HEK293 (cell line): ENCODE measurements around the gene CRY2.

Experiments
- CTCF ChIA-PET: fragments of 350-600 bp; formaldehyde crosslinking; extraction: SDS; loops from one replicate; lab custom pipeline; 2021; ENCODE audit warnings: antibody characterized with exemption; lab: Yijun Ruan, JAX
- POLR2A ChIA-PET: fragments of 300-600 bp; formaldehyde crosslinking; extraction: SDS; loops from one replicate; lab custom pipeline; 2020; ENCODE audit warnings: antibody characterized with exemption, inconsistent platforms; lab: Yijun Ruan, JAX
- H3K27ac ChIP-seq: fragments of 200-500 bp; sonication (Bioruptor generic); 2 replicates; pipeline ENCODE4 v1.5.1; 2014; ENCODE audit warnings: low read depth, low read length, control low read depth, inconsistent platforms; ENCODE audit errors: extremely low read depth
- H3K36me3 ChIP-seq, 2 experiments: fragments of 200-500 bp in 1 of 2; sonication (Bioruptor generic) in 1 of 2; 1 replicate in 1 of 2; 2 replicates in 1 of 2; pipeline ENCODE4 v1.5.1; 2014 to 2017; ENCODE audit warnings: inconsistent platforms in 2 of 2, low read length in 2 of 2; ENCODE audit not compliant: control insufficient read depth in 2 of 2, insufficient read depth in 1 of 2
- H3K4me1 ChIP-seq: fragments of 200-500 bp; sonication (Bioruptor generic); 2 replicates; pipeline ENCODE4 v1.5.1; 2014; ENCODE audit warnings: mild to moderate bottlenecking, low read length, inconsistent platforms; ENCODE audit not compliant: control insufficient read depth, insufficient read depth
- H3K4me3 ChIP-seq: 2 replicates; pipeline ENCODE4 v1.5.1; 2011; ENCODE audit warnings: low read depth, mild to moderate bottlenecking, control low read depth, low read length, moderate library complexity
- H3K9me3 ChIP-seq: fragments of 200-500 bp; sonication (Bioruptor generic); 2 replicates; pipeline ENCODE4 v1.5.1; 2014; ENCODE audit warnings: low read depth, low read length, inconsistent platforms; ENCODE audit not compliant: control insufficient read depth, insufficient read depth
- KLF8 ChIP-seq: fragments of 450-650 bp; formaldehyde crosslinking; IDR thresholded peaks from 2 replicates; pipeline ENCODE4 v1.5.1; 2016; ENCODE audit warnings: missing biosample characterization, missing genetic modification characterization
- REST ChIP-seq: fragments of 450-650 bp; formaldehyde crosslinking; IDR thresholded peaks from 2 replicates; pipeline ENCODE4 v1.5.1; 2016; ENCODE audit warnings: missing biosample characterization, missing genetic modification characterization
- TCF7L2 ChIP-seq: IDR thresholded peaks from 2 replicates; pipeline ENCODE4 v1.6.1; 2011; ENCODE audit warnings: low read depth, mild to moderate bottlenecking, inconsistent platforms, low read length, moderate library complexity, borderline replicate concordance
- ZBTB17 ChIP-seq: fragments of 450-650 bp; formaldehyde crosslinking; IDR thresholded peaks from 2 replicates; pipeline ENCODE4 v1.5.1; 2016; ENCODE audit warnings: missing biosample characterization, missing genetic modification characterization
- ZFP3 ChIP-seq: fragments of 450-650 bp; formaldehyde crosslinking; IDR thresholded peaks from 2 replicates; pipeline ENCODE4 v1.5.1; 2016; ENCODE audit warnings: low read depth, missing biosample characterization, missing genetic modification characterization
- ZFP41 ChIP-seq: fragments of 450-650 bp; formaldehyde crosslinking; IDR thresholded peaks from 2 replicates; pipeline ENCODE4 v1.5.1; 2016; ENCODE audit warnings: missing biosample characterization, missing genetic modification characterization, borderline replicate concordance
- ZNF16 ChIP-seq: fragments of 450-650 bp; formaldehyde crosslinking; IDR thresholded peaks from 2 replicates; pipeline ENCODE4 v1.5.1; 2016; ENCODE audit warnings: low read depth, missing biosample characterization, missing genetic modification characterization
- ZNF398 ChIP-seq: fragments of 450-650 bp; formaldehyde crosslinking; IDR thresholded peaks from 2 replicates; pipeline ENCODE4 v1.5.1; 2017; ENCODE audit warnings: missing biosample characterization, missing genetic modification characterization
- ZNF529 ChIP-seq: fragments of 450-650 bp; formaldehyde crosslinking; IDR thresholded peaks from 2 replicates; pipeline ENCODE4 v1.5.1; 2017; ENCODE audit warnings: missing genetic modification characterization, missing biosample characterization; ENCODE audit not compliant: insufficient replicate concordance
- ZNF549 ChIP-seq: fragments of 450-650 bp; IDR thresholded peaks from 2 replicates; pipeline ENCODE4 v1.5.1; 2018; ENCODE audit warnings: missing biosample characterization, missing genetic modification characterization, mild to moderate bottlenecking, inconsistent platforms, moderate library complexity
- ZNF585B ChIP-seq: fragments of 450-650 bp; formaldehyde crosslinking; IDR thresholded peaks from 2 replicates; pipeline ENCODE4 v1.5.1; 2016; ENCODE audit warnings: missing biosample characterization, missing genetic modification characterization
- ZNF596 ChIP-seq: fragments of 450-650 bp; IDR thresholded peaks from 2 replicates; pipeline ENCODE4 v1.5.0; 2018; ENCODE audit warnings: missing biosample characterization, mild to moderate bottlenecking, missing genetic modification characterization, moderate library complexity
- ZNF645 ChIP-seq: fragments of 450-650 bp; formaldehyde crosslinking; IDR thresholded peaks from 2 replicates; pipeline ENCODE4; 2016; ENCODE audit warnings: missing biosample characterization, missing genetic modification characterization
- ZNF76 ChIP-seq: fragments of 450-650 bp; formaldehyde crosslinking; IDR thresholded peaks from 2 replicates; pipeline ENCODE4; 2016; ENCODE audit warnings: low read depth, missing biosample characterization, missing genetic modification characterization, borderline replicate concordance
- ZNF768 ChIP-seq: fragments of 450-650 bp; formaldehyde crosslinking; IDR thresholded peaks from 2 replicates; pipeline ENCODE4 v1.5.1; 2018; ENCODE audit warnings: missing biosample characterization, mild to moderate bottlenecking, missing genetic modification characterization
- ZNF791 ChIP-seq: fragments of 450-650 bp; formaldehyde crosslinking; IDR thresholded peaks from 2 replicates; pipeline ENCODE4 v1.5.1; 2016; ENCODE audit warnings: missing biosample characterization, missing genetic modification characterization
- ZSCAN5A ChIP-seq: fragments of 450-650 bp; formaldehyde crosslinking; IDR thresholded peaks from 2 replicates; pipeline ENCODE4 v1.5.1; 2016; ENCODE audit warnings: missing biosample characterization, missing genetic modification characterization
- TF ChIP-seq, protein P1 (sequence below): fragments of 450-650 bp; formaldehyde crosslinking; IDR thresholded peaks from 2 replicates; pipeline ENCODE4 v1.5.1; 2016; ENCODE audit warnings: missing biosample characterization, missing genetic modification characterization, low read depth
- TF ChIP-seq, protein P2 (sequence below): fragments of 450-650 bp; formaldehyde crosslinking; IDR thresholded peaks from 2 replicates; pipeline ENCODE4 v1.5.1; 2016; ENCODE audit warnings: missing biosample characterization, missing genetic modification characterization

The CRY2 gene

GRCh38 chr11:45816614-45817013, 30.7 kb upstream of the CRY2 start (continued):
- no peak for TF ChIP-seq REST (tag by site-specific recombination)
- TF ChIP-seq ZBTB17, result no peak
- TF ChIP-seq KLF8, result no peak
- no peak for TF ChIP-seq ZNF791 (tag by site-specific recombination)
- TF ChIP-seq ZNF76 (tag by site-specific recombination), result no peak
- TF ChIP-seq ZNF596 (tag by site-specific recombination), result no peak
- no peak for TF ChIP-seq ZNF549
- TF ChIP-seq ZNF398, result no peak
- no peak for TF ChIP-seq ZNF585B (tag by site-specific recombination)

GRCh38 chr11:45817191-45817590, 30.1 kb upstream of the CRY2 start:
- POLR2A ChIA-PET, result interaction anchor here (2.0 kb wide), 1 partner anchor 12 kb away, joined by 8 read pairs; the partner anchor contains the start of gene SLC35C1
- Histone ChIP-seq H3K4me1 (no peaks in the 10 kb centered on the region), H3K4me3 (no peak overlapping the region), H3K9me3 (no peaks in the 10 kb centered on the region), H3K27ac (no peak overlapping the region), H3K36me3 (peaks cover 0 to under 1% of the 10 kb centered on the region in 2 experiments; a peak in 1 of 3 replicates)
- CTCF ChIA-PET, result interaction anchor here (1.0 kb wide), 1 partner anchor 25 kb away, joined by 4 read pairs; no protein-coding TSS in a partner anchor
- no peak for TF ChIP-seq ZFP41 (tag by site-specific recombination)
- TF ChIP-seq, protein P1, sequence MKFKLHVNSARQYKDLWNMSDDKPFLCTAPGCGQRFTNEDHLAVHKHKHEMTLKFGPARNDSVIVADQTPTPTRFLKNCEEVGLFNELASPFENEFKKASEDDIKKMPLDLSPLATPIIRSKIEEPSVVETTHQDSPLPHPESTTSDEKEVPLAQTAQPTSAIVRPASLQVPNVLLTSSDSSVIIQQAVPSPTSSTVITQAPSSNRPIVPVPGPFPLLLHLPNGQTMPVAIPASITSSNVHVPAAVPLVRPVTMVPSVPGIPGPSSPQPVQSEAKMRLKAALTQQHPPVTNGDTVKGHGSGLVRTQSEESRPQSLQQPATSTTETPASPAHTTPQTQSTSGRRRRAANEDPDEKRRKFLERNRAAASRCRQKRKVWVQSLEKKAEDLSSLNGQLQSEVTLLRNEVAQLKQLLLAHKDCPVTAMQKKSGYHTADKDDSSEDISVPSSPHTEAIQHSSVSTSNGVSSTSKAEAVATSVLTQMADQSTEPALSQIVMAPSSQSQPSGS, result no peak
- TF ChIP-seq, protein P2, sequence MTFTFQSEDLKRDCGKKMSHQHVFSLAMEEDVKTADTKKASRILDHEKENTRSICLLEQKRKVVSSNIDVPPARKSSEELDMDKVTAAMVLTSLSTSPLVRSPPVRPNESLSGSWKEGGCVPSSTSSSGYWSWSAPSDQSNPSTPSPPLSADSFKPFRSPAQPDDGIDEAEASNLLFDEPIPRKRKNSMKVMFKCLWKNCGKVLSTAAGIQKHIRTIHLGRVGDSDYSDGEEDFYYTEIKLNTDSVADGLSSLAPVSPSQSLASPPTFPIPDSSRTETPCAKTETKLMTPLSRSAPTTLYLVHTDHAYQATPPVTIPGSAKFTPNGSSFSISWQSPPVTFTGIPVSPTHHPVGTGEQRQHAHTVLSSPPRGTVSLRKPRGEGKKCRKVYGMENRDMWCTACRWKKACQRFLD (tag by site-specific recombination), result no peak

- Histone ChIP-seq H3K36me3 (no peaks in the 10 kb centered on the region), H3K4me3 (no peak overlapping the region), H3K27ac (no peak overlapping the region), H3K9me3 (no peaks in the 10 kb centered on the region), H3K4me1 (no peaks in the 10 kb centered on the region)
- CTCF ChIA-PET, result interaction anchor here (0.6 to 1.1 kb wide), 2 partner anchors 10 to 13 kb away, joined by 3 read pairs; no protein-coding TSS in a partner anchor
- TF ChIP-seq ZNF645 (tag by site-specific recombination), result no peak
- no peak for TF ChIP-seq TCF7L2
- no peak for TF ChIP-seq ZNF16 (tag by site-specific recombination)
- no peak for TF ChIP-seq ZFP3 (tag by site-specific recombination)
- TF ChIP-seq ZSCAN5A (tag by site-specific recombination), result no peak
- TF ChIP-seq ZNF768 (tag by site-specific recombination), result no peak
- no peak for TF ChIP-seq ZNF529 (tag by site-specific recombination)
- TF ChIP-seq, all 188 proteins: peak for 0
- POLR2A ChIA-PET, result no interaction called here
These were observed 28.2 kb upstream of the CRY2 start for GRCh38 chr11:45818961-45819605.
